GM13976 (cell line): Measurements from ENCODE around the gene INTS2.
A peak's percentile ranks its signal among the peaks of the same experiment; 100 is the strongest.

Experiments used
- DNase-seq: peaks from one replicate; pipeline ENCODE4 v3.0.0; 2012; ENCODE audit warnings: low spot score
- CTCF ChIP-seq: IDR thresholded peaks from 2 replicates; pipeline ENCODE4 v1.5.1; 2012; ENCODE audit warnings: borderline replicate concordance, mild to moderate bottlenecking; ENCODE audit not compliant: insufficient read depth; ENCODE audit errors: extremely low read depth, missing control alignments, control extremely low read depth
- in situ Hi-C: fragments of 300-500 bp; cut with MboI; formaldehyde crosslinking; loops from one replicate; pipeline ENCODE4 v1.12.0; 2022; ENCODE audit warnings: low sequenced_read_pairs, mixed read lengths, inconsistent platforms; ENCODE audit not compliant: unreplicated experiment

Gene INTS2, protein sequence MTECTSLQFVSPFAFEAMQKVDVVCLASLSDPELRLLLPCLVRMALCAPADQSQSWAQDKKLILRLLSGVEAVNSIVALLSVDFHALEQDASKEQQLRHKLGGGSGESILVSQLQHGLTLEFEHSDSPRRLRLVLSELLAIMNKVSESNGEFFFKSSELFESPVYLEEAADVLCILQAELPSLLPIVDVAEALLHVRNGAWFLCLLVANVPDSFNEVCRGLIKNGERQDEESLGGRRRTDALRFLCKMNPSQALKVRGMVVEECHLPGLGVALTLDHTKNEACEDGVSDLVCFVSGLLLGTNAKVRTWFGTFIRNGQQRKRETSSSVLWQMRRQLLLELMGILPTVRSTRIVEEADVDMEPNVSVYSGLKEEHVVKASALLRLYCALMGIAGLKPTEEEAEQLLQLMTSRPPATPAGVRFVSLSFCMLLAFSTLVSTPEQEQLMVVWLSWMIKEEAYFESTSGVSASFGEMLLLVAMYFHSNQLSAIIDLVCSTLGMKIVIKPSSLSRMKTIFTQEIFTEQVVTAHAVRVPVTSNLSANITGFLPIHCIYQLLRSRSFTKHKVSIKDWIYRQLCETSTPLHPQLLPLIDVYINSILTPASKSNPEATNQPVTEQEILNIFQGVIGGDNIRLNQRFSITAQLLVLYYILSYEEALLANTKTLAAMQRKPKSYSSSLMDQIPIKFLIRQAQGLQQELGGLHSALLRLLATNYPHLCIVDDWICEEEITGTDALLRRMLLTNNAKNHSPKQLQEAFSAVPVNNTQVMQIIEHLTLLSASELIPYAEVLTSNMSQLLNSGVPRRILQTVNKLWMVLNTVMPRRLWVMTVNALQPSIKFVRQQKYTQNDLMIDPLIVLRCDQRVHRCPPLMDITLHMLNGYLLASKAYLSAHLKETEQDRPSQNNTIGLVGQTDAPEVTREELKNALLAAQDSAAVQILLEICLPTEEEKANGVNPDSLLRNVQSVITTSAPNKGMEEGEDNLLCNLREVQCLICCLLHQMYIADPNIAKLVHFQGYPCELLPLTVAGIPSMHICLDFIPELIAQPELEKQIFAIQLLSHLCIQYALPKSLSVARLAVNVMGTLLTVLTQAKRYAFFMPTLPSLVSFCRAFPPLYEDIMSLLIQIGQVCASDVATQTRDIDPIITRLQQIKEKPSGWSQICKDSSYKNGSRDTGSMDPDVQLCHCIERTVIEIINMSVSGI

DNA sequence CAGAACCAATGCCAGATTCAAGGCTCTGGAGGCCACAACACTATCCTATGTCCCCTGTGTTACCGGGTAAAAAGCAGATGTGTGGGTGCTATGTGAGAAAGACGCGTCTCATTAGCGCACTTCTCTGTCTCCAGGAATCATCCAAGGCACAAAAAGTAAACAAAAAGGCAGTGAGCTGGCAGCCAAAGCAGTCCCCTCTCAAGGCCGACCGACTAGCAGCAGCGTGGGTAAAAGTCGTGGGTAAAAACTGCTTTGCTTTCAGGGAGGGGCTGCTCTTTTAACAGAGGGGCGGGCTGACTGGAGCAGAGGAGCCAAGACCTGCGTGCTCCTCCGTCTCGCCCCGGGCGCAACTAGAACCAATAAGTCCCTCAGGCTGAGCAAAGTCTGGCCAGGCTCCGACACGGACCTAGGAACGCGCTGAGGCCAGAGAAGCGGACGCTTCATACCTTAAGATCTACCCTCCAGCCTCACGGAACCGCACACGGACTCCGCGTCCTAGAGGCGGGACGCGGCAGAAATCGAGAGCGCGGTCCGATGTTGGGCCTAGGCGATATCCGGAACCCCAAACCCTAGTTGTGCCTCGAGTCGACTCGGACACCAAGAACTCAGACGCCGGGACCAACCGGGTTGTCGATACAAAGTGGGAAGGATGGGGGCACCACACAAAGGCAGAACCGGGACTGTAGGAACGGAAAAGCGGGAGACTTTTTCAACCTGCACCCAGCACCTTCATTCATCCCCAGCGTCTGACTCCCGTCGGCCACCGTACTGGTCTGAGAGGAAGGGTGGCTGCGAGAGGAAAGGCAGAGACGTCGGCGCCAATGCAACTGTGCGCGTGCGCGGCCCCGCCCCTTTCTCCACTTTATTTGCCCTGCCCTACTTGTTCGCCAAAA is at the start of gene INTS2:
TSS of gene INTS2 (minus strand) at position 775 of the 893 bp plus-strand sequence. CDS start 1,338 bp downstream, outside the sequence.
- TF ChIP-seq CTCF, result no peak

GRCh38 chr17:61974115-61974514 is 46.3 kb upstream of the INTS2 start:
- TF ChIP-seq CTCF, result no peak
- in situ Hi-C loops, result no loop called here
- DNase-seq, result no peak

More for the DNA sequence above, at the start of gene INTS2:
- in situ Hi-C loops, result no loop called here
- DNase-seq, result peak; percentile 95

- in situ Hi-C loops, result no loop called here
- no peak for TF ChIP-seq CTCF
Observed at GRCh38 chr17:61972311-61972710, 44.5 kb upstream of the INTS2 start.

GRCh38 chr17:61970030-61970429 is 42.2 kb upstream of the INTS2 start:
- no peak for TF ChIP-seq CTCF
- in situ Hi-C loops, result no loop called here
- no peak for DNase-seq

More at GRCh38 chr17:61972311-61972710, 44.5 kb upstream of the INTS2 start:
- no peak for DNase-seq

DNA sequence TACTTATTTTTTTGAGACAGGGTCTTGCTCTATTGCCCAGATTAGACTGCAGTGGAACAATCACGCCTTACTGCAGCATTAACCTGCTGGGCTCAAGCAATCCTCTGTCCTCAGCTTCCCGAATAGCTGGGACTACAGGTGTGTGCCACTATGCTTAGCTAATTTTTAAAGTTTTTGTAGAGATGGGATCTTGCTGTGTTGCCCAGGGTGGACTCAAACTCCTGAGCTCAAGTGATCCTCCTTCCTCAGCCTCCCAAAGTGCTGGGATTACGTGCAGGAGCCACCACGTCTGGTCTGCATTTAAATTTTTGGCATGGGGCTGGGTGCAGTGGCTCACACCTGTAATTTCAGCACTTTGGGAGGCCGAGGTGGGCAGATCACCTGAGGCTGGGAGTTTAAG is 41.0 kb upstream of the INTS2 start:
- in situ Hi-C loops, result no loop called here
- no peak for DNase-seq
- no peak for TF ChIP-seq CTCF
